Putamen (tissue), 1 donor: ENCODE measurements around the gene C2orf66.

Source experiments
- DNase-seq: peaks from one replicate; pipeline ENCODE4 v3.0.0-alpha.2; 2016; ENCODE audit warnings: low spot score

The C2orf66 gene

DNA sequence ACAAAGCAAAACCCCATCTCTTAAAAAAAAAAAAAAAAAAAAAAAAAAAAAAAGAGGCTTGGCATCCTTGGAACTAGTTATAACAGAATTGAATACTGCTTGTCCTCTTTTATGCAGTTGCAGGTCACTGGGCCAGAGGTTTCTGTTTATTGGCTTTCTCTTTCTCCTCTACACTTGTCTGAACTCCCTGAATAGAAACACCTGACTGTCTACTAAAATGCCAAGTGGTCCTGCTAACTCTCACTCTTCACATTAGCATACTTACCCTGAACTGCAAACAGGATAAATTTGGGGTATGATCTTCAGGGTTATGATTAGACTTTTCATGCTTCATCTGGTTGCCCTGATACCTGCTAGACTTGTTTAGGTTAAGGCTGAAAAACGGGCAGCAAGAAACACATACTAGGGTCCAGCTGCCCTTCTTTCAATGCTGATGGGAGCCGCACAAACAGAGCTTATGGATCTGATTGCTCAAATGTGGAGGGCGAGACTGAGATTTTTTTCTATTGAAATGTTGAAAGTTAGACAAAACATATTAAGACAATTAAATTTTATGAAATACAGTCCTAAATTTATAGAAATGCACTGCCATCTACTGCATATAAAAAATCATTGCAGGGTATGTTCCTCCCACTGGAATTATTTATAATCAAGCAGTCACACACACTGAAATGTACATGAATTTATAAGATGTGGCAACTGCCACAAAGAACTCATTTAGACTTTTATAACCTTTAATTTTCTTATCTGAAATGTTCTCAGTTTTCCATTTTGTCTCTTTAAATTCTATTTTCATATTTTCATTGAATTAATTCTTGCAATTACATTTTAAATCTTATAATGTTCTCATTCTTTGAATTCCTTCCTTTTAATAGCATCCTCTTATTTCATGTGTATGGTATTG, 50.4 kb downstream of the C2orf66 start:
- no peak for DNase-seq
